HEK293T (cell line): Measurements from ENCODE around the gene FER.
"Not testable (repeated sequence)": the region's sequence is repeated elsewhere in the genome, so short reads cannot be mapped to it uniquely, and the experiment has no call there.

Experiments used
- CTCF ChIA-PET: fragments of 350-600 bp; formaldehyde crosslinking; extraction: SDS; loops from one replicate; lab custom pipeline; 2021; ENCODE audit warnings: antibody characterized with exemption, inconsistent platforms; lab: Yijun Ruan, JAX
- POLR2A ChIA-PET: fragments of 350-600 bp; formaldehyde crosslinking; extraction: SDS; loops from one replicate; lab custom pipeline; 2020; ENCODE audit warnings: antibody characterized with exemption, inconsistent platforms; lab: Yijun Ruan, JAX
- DNase-seq: peaks from one replicate; pipeline ENCODE4 v3.0.0; 2012; ENCODE audit warnings: mixed read lengths; ENCODE audit errors: extremely low spot score
- ARNT ChIP-seq: fragments of 450-650 bp; IDR thresholded peaks from 2 replicates; pipeline ENCODE4 v1.6.1; 2017; ENCODE audit warnings: mild to moderate bottlenecking
- BHLHE40 ChIP-seq: fragments of 450-650 bp; IDR thresholded peaks from 2 replicates; pipeline ENCODE4 v1.6.1; 2016; ENCODE audit warnings: mild to moderate bottlenecking, moderate library complexity, borderline replicate concordance
- CTBP1 ChIP-seq: fragments of 450-650 bp; IDR thresholded peaks from 2 replicates; pipeline ENCODE4 v1.6.1; 2016; ENCODE audit warnings: borderline replicate concordance
- ELF4 ChIP-seq: fragments of 450-650 bp; IDR thresholded peaks from 2 replicates; pipeline ENCODE4 v1.6.1; 2017; ENCODE audit warnings: antibody characterized with exemption
- FOXA1 ChIP-seq: fragments of 450-650 bp; IDR thresholded peaks from 2 replicates; pipeline ENCODE4 v1.6.1; 2016; ENCODE audit warnings: mild to moderate bottlenecking
- FOXK2 ChIP-seq: fragments of 450-650 bp; IDR thresholded peaks from 2 replicates; pipeline ENCODE4 v1.6.1; 2016; ENCODE audit warnings: mild to moderate bottlenecking
- FOXM1 ChIP-seq: fragments of 450-650 bp; IDR thresholded peaks from 2 replicates; pipeline ENCODE4 v1.6.1; 2017; ENCODE audit warnings: mild to moderate bottlenecking, borderline replicate concordance
- HDGF ChIP-seq: fragments of 450-650 bp; IDR thresholded peaks from 2 replicates; pipeline ENCODE4 v1.6.1; 2017; ENCODE audit warnings: antibody characterized with exemption, borderline replicate concordance
- L3MBTL2 ChIP-seq: fragments of 450-650 bp; conservative IDR thresholded peaks from 2 replicates; pipeline ENCODE4 v1.6.1; 2016; ENCODE audit warnings: mild to moderate bottlenecking
- LEF1 ChIP-seq: fragments of 450-650 bp; IDR thresholded peaks from 2 replicates; pipeline ENCODE4 v1.6.1; 2017; ENCODE audit warnings: mild to moderate bottlenecking, borderline replicate concordance
- NFRKB ChIP-seq: fragments of 450-650 bp; IDR thresholded peaks from 2 replicates; pipeline ENCODE4 v1.6.1; 2016; ENCODE audit warnings: mild to moderate bottlenecking, moderate library complexity
- SP1 ChIP-seq: fragments of 450-650 bp; IDR thresholded peaks from 2 replicates; pipeline ENCODE4 v1.6.1; 2017
- SUZ12 ChIP-seq: fragments of 450-650 bp; IDR thresholded peaks from 2 replicates; pipeline ENCODE4 v1.6.1; 2016; ENCODE audit warnings: mild to moderate bottlenecking
- TARDBP ChIP-seq: fragments of 450-650 bp; IDR thresholded peaks from 2 replicates; pipeline ENCODE4 v1.6.1; 2016
- ZNF384 ChIP-seq: fragments of 450-650 bp; IDR thresholded peaks from 2 replicates; pipeline ENCODE4 v1.6.1; 2016
- TF ChIP-seq, protein P1 (sequence below): fragments of 450-650 bp; IDR thresholded peaks from 2 replicates; pipeline ENCODE4 v1.6.1; 2016

FER gene

GRCh38 chr5:109041317-109041716 is 293.6 kb downstream of the FER start:
- CTCF ChIA-PET: interaction anchor here (0.6 kb wide), 1 partner anchor 79 kb away, joined by 3 read pairs; no protein-coding TSS in a partner anchor
- TF ChIP-seq ARNT: no peak
- no peak for TF ChIP-seq LEF1
- TF ChIP-seq FOXA1: no peak
- TF ChIP-seq ELF4: no peak
- DNase-seq: no peak
- POLR2A ChIA-PET: no interaction called here

- ChIA-PET POLR2A (no interaction called here), CTCF (no interaction called here)
- TF ChIP-seq FOXK2 (no peak), SP1 (no peak), NFRKB (no peak), TARDBP (no peak), ARNT (no peak), L3MBTL2 (no peak), ELF4 (no peak), SUZ12 (no peak), FOXM1 (no peak), ZNF384 (no peak), BHLHE40 (no peak), LEF1 (no peak)
- TF ChIP-seq, protein P1, sequence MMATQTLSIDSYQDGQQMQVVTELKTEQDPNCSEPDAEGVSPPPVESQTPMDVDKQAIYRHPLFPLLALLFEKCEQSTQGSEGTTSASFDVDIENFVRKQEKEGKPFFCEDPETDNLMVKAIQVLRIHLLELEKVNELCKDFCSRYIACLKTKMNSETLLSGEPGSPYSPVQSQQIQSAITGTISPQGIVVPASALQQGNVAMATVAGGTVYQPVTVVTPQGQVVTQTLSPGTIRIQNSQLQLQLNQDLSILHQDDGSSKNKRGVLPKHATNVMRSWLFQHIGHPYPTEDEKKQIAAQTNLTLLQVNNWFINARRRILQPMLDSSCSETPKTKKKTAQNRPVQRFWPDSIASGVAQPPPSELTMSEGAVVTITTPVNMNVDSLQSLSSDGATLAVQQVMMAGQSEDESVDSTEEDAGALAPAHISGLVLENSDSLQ: no peak
- no peak for DNase-seq
Measured at GRCh38 chr5:109045710-109046109, 298.0 kb downstream of the FER start.

DNA sequence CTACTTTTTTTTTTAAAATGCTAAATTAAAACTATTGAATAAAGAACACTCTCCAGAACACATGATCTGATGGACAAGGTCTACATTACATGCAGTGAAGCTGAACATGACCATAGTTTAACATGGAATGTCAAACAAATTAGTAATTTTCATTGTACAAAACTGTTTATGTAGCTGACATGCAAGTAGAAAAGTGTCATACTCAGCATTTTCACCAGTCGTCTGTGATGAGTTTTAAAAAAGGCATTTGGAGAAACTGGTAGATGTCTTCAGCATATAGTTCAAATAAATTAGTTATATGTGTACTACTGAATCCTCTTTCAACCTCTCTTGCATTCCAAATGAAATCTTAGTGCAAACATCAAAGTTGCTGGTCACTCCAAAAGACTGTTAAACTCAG is 301.9 kb downstream of the FER start:
- TF ChIP-seq HDGF (no peak), ZNF384 (no peak), ARNT (no peak)
- no peak for DNase-seq
- ChIA-PET POLR2A (no interaction called here), CTCF (interaction anchor here (0.6 kb wide), 1 partner anchor 368 kb away, joined by 7 read pairs; no protein-coding TSS in a partner anchor)

DNA sequence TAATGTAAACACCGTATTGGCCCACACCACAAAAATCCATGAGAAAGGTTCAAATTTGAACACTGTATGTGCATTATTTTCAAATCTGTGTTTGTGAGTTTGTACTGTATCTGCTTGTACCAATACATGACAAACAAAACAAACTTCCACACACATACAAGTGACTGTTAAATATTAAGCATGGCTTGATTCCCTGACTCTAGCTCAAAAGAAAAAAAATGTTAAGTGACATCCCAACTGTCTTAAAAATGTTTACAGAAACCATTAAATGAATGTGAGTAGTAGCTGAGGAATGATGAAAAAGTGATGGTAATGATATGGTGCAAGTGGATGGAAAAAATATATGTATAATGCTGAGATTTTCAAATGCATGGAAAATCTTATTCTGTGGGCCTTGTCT is 302.6 kb downstream of the FER start:
- POLR2A ChIA-PET, DNase-seq, CTCF ChIA-PET: not testable (repeated sequence)

GRCh38 chr5:109052216-109052615 is 304.5 kb downstream of the FER start:
- DNase-seq, POLR2A ChIA-PET, CTCF ChIA-PET: not testable (repeated sequence)

- POLR2A ChIA-PET: no interaction called here
- DNase-seq: no peak
- CTCF ChIA-PET: no interaction called here
- TF ChIP-seq ZNF384 (no peak), FOXA1 (no peak)
Measured at GRCh38 chr5:109053995-109054417, 306.3 kb downstream of the FER start.

- POLR2A ChIA-PET: no interaction called here
- DNase-seq: no peak
- CTCF ChIA-PET: no interaction called here
- TF ChIP-seq LEF1 (no peak), BHLHE40 (no peak), HDGF (no peak), TARDBP (no peak), ELF4 (no peak), ARNT (no peak), SP1 (no peak), FOXA1 (no peak), FOXK2 (no peak), L3MBTL2 (no peak), ZNF384 (no peak), FOXM1 (no peak), NFRKB (no peak), CTBP1 (no peak), SUZ12 (no peak)
- TF ChIP-seq, protein P1: no peak
Measured at GRCh38 chr5:109060378-109061025, 312.8 kb downstream of the FER start.

DNA sequence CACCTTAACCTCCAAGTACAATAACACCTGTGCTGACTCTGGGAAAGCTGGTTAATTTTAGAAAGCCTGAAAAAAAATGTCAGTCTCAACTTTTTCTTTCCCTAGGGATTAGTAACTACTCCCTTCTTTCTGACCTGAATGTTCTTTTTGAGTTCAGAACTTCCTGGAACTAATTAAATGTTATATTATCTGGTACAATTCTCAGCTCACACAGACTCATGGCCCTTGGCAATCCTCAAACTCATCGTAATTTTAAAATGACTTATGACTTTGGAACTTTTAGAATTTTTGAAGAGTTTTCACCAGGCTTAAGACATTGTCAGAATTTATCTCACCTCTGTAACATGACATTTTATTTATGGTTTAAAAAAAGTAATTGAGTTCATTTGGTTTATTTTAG is 315.0 kb downstream of the FER start:
- ChIA-PET CTCF (no interaction called here), POLR2A (no interaction called here)
- DNase-seq: no peak
- TF ChIP-seq ELF4 (no peak), ARNT (no peak)
